SW480 (cell line): ENCODE measurements around the gene PCDHGA9.
"Not testable (repeated sequence)": the region's sequence is repeated elsewhere in the genome, so short reads cannot be mapped to it uniquely, and the experiment has no call there.

Experiments used
- DNase-seq: peaks from one replicate; pipeline ENCODE4 v3.0.0-alpha.2; 2016; ENCODE audit warnings: low spot score

PCDHGA9 gene

DNA sequence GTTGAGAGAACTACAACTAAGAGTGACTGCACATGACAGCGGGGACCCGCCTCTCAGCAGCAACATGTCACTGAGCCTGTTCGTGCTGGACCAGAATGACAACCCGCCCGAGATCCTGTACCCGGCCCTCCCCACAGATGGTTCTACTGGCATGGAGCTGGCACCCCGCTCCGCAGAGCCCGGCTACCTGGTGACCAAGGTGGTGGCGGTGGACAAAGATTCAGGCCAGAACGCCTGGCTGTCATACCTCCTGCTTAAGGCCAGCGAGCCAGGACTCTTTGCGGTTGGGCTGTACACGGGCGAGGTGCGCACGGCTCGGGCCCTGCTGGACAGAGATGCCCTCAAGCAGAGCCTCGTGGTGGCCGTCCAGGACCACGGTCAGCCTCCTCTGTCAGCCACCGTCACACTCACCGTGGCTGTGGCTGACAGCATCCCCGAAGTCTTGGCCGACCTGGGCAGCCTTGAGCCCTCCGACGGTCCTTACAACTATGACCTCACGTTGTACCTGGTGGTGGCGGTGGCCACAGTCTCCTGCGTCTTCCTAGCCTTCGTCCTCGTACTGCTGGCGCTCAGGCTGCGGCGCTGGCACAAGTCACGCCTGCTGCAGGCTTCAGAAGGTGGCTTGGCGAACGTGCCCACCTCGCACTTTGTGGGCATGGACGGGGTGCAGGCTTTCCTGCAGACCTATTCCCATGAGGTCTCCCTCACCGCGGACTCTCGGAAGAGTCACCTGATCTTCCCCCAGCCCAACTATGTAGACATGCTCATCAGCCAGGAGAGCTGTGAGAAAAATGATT is 17.9 kb upstream of the PCDHGA9 start:
- no peak for DNase-seq

DNA sequence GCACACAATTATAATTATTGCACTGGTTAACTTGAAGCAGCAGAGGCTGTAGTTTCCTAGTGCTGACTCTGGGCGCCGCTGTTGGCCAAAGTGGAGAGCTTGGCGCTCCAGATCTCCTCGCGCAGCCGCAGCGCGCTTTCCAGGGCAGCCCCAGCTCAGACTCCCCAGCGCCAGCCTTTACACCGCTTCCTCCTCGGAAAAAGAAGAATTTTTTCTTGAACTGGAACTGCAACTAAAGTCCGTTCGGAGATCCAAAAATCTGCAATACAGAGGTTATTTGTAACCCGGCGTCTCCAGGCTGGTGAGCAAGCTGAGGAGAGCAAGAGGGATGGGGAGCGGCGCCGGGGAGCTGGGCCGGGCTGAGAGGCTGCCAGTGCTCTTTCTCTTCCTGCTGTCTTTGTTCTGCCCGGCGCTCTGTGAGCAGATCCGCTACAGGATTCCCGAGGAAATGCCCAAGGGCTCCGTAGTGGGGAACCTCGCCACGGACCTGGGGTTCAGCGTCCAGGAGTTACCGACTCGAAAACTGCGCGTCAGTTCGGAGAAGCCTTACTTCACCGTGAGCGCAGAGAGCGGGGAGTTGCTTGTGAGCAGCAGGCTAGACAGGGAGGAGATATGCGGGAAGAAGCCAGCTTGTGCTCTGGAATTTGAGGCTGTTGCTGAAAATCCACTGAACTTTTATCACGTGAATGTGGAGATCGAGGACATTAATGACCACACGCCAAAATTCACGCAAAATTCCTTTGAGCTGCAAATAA is 14.8 kb upstream of the PCDHGA9 start, which contains the start of gene PCDHGB4:
TSS of gene PCDHGB4 (plus strand) at position 142 of the 755 bp plus-strand sequence. CDS start at position 329, 187 bp downstream.
- not testable (repeated sequence) for DNase-seq

DNA sequence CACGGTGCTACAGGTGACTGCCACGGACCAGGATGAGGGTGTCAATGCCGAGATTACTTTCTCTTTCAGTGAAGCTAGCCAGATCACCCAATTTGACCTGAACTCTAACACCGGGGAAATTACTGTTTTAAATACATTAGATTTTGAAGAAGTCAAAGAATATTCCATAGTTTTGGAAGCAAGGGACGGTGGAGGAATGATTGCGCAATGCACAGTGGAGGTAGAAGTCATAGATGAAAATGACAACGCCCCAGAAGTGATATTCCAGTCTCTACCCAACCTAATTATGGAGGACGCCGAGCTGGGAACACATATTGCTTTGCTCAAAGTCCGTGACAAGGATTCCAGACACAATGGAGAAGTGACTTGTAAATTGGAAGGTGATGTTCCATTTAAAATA is 13.9 kb upstream of the PCDHGA9 start:
- no peak for DNase-seq

DNA sequence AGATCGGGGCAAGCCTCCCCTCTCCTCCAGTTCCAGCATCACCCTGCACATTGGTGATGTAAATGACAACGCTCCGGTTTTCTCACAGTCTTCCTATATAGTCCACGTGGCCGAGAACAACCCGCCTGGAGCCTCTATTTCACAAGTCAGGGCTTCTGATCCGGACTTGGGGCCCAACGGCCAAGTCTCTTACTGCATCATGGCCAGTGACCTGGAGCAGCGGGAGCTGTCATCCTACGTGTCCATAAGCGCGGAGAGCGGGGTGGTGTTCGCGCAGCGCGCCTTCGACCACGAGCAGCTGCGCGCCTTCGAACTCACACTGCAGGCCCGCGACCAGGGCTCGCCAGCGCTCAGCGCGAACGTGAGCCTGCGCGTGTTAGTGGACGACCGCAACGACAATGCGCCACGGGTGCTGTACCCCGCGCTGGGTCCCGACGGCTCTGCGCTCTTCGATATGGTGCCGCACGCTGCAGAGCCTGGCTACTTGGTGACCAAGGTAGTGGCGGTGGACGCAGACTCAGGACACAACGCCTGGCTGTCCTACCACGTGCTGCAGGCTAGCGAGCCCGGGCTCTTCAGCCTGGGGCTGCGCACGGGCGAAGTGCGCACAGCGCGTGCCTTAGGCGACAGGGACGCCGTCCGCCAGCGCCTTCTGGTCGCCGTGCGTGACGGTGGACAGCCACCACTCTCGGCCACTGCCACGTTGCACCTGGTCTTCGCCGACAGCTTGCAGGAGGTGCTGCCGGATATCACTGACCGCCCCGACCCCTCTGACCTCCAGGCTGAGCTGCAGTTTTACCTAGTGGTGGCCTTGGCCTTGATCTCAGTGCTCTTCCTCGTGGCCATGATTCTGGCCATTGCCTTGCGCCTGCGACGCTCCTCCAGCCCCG is 13.2 kb upstream of the PCDHGA9 start:
- DNase-seq = no peak

DNA sequence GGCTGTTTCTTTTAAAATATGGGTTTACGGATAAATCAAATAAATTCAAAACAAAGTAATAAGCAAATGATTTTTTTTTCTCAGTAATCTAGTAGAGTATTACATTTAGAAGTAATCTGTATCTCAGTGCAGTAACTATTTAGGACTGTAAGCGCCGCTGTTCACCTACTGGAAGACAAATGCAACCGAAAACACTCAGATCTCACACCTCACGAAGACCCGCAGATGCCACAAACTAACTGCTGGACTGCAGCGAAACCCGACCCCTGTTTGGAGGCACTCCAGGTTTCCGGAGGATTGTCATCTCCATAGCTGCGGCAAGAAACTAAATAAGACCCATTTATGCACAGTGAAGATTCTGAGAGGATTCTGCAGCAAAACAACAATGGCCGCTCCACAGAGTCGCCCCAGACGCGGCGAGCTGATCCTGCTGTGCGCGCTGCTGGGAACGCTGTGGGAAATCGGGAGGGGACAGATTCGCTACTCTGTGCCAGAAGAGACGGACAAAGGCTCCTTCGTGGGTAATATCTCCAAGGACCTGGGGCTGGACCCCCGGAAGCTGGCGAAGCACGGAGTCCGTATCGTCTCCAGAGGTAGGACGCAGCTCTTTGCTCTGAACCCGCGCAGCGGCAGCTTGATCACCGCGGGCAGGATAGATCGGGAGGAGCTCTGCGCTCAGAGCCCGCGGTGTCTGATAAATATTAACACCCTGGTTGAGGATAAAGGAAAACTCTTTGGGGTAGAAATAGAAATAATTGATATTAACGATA is 10.0 kb upstream of the PCDHGA9 start, which contains the start of gene PCDHGA8:
TSS of gene PCDHGA8 (plus strand) at position 205 of the 770 bp plus-strand sequence. CDS start at position 386, 181 bp downstream.
- DNase-seq = no peak

DNA sequence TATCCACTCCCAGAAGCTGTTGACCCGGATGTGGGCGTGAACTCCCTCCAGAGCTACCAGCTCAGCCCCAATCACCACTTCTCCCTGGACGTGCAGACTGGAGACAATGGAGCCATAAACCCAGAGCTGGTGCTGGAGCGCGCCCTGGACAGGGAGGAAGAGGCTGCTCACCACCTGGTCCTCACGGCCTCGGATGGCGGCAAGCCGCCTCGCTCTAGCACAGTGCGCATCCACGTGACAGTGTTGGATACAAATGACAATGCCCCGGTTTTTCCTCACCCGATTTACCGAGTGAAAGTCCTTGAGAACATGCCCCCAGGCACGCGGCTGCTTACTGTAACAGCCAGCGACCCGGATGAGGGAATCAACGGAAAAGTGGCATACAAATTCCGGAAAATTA is 9.3 kb upstream of the PCDHGA9 start:
- no peak for DNase-seq

DNA sequence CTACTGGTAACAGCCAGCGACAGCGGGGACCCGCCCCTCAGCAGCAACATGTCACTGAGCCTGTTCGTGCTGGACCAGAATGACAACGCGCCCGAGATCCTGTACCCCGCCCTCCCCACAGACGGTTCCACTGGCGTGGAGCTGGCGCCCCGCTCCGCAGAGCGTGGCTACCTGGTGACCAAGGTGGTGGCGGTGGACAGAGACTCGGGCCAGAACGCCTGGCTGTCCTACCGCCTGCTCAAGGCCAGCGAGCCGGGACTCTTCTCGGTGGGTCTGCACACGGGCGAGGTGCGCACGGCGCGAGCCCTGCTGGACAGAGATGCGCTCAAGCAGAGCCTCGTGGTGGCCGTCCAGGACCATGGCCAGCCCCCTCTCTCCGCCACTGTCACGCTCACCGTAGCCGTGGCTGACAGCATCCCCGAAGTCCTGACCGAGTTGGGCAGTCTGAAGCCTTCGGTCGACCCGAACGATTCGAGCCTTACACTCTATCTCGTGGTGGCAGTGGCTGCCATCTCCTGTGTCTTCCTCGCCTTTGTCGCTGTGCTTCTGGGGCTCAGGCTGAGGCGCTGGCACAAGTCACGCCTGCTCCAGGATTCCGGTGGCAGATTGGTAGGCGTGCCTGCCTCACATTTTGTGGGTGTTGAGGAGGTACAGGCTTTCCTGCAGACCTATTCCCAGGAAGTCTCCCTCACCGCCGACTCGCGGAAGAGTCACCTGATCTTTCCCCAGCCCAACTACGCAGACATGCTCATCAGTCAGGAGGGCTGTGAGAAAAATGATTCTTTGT is 8.0 kb upstream of the PCDHGA9 start:
- not testable (repeated sequence) for DNase-seq

DNA sequence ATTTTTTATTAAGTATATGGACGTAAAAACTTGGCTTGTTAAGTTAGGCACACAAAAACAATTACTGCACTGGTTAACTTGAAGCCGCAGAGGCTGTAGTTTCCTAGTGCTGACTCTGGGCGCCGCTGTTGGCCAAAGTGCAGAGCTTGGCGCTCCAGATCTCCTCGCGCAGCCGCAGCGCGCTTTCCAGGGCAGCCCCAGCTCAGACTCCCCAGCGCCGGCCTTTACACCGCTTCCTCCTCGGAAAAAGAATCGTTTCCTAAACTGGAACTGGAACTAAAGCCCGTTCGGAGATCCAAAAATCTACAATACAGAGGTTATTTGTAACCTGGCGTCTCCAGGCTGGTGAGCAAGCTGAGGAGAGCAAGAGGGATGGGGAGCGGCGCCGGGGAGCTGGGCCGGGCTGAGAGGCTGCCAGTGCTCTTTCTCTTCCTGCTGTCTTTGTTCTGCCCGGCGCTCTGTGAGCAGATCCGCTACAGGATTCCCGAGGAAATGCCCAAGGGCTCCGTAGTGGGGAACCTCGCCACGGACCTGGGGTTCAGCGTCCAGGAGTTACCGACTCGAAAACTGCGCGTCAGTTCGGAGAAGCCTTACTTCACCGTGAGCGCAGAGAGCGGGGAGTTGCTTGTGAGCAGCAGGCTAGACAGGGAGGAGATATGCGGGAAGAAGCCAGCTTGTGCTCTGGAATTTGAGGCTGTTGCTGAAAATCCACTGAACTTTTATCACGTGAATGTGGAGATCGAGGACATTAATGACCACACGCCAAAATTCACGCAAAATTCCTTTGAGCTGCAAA is 4.6 kb upstream of the PCDHGA9 start, which contains the start of gene PCDHGB5:
TSS of gene PCDHGB5 (plus strand) at position 192 of the 796 bp plus-strand sequence. CDS start at position 373, 181 bp downstream.
- not testable (repeated sequence) for DNase-seq

DNA sequence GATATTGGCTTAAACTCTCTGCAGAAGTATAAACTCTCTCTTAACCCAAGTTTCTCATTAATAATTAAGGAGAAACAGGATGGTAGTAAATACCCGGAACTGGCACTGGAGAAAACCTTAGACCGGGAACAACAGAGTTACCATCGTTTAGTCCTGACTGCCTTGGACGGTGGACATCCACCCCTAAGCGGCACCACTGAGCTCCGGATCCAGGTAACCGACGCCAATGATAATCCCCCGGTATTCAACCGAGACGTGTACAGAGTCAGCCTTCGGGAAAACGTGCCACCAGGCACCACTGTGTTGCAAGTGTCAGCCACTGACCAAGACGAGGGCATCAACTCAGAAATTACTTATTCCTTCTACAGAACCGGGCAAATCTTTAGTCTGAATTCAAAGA is 4.0 kb upstream of the PCDHGA9 start:
- DNase-seq = no peak

DNA sequence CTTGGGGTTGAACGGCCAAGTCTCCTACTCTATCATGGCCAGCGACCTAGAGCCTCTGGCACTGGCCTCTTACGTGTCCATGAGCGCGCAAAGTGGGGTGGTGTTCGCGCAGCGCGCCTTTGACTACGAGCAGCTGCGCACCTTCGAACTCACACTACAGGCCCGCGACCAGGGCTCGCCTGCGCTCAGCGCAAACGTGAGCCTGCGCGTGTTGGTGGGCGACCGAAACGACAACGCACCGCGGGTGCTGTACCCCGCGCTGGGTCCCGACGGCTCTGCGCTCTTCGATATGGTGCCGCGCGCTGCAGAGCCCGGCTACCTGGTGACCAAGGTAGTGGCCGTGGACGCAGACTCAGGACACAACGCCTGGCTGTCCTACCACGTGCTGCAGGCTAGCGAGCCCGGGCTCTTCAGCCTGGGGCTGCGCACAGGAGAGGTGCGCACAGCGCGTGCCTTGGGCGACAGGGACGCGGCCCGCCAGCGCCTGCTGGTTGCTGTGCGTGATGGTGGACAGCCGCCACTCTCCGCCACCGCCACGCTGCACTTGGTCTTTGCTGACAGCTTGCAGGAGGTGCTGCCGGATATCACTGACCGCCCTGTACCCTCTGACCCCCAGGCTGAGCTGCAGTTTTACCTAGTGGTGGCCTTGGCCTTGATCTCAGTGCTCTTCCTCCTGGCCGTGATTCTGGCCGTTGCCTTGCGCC is 2.9 kb upstream of the PCDHGA9 start:
- no peak for DNase-seq

DNA sequence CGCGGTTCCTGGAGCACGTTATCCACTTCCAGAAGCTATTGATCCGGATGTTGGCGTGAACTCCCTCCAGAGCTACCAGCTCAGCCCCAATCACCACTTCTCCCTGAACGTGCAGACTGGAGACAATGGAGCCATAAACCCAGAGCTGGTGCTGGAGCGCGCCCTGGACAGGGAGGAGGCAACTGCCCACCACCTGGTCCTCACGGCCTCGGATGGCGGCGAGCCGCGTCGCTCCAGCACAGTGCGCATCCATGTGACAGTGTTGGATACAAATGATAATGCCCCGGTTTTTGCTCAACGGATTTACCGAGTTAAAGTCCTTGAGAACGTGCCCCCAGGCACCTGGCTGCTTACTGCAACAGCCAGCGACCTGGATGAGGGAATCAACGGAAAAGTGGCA is 809 bp downstream of the PCDHGA9 start:
- no peak for DNase-seq

DNA sequence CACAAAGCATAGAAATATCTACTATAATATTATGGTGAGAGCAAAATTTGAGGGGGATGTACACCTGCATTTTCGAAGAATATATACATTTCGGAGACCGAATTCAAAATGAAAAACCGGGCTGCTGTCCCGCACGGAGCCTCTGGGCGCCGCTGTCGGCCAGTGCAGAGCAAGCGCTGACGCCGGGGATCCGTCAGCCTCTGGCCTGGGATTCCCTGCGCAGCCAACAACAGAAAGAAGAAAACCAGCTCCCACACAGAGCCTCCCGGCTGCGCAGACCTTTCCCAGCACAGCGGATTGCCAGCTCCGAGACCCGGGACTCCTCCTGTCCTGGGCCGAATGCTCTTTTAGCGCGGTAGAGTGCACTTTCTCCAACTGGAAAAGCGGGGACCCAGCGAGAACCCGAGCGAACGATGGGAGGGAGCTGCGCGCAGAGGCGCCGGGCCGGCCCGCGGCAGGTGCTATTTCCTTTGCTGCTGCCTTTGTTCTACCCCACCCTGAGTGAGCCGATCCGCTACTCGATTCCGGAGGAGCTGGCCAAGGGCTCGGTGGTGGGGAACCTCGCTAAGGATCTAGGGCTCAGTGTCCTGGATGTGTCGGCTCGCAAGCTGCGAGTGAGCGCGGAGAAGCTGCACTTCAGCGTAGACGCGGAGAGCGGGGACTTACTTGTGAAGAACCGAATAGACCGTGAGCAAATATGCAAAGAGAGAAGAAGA is 5.4 kb downstream of the PCDHGA9 start, which contains the start of gene PCDHGB6:
TSS of gene PCDHGB6 (plus strand) at position 232 of the 716 bp plus-strand sequence. CDS start at position 414, 182 bp downstream.
- not testable (repeated sequence) for DNase-seq

DNA sequence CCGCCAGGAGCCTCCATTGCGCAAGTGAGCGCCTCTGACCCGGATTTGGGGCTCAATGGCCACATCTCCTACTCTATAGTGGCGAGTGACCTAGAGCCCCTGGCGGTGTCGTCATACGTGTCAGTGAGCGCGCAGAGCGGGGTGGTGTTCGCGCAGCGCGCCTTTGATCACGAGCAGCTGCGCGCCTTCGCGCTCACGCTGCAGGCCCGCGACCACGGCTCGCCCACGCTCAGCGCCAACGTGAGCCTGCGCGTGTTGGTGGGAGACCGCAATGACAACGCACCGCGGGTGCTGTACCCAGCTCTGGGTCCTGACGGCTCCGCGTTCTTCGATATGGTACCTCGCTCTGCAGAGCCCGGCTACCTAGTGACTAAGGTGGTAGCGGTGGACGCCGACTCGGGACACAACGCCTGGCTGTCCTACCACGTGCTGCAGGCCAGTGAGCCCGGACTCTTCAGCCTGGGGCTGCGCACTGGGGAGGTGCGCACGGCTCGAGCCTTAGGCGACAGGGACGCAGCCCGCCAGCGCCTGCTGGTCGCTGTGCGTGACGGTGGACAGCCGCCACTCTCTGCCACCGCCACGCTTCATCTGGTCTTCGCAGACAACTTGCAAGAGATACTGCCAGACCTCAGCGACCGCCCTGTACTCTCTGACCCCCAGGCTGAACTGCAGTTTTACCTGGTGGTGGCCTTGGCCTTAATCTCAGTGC is 7.2 kb downstream of the PCDHGA9 start:
- DNase-seq = no peak

DNA sequence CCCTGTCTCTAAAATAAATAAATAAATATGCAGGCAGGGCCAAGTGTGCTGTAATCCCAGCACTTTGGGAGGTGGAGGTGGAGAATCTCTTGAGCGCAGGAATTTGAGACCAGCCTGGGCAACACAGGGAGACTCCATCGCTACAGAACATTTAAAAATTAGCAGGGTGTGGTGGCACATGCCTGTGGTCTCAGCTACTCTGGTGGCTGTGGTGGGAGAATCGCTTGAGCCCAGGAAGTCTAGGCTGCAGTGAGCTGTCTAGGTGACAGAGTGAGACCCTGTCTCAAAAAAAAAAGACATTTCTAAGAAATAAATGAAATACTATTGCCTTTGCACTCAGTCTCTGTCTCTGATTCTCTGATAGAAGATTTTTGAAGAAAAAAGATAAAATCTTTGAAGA is 9.0 kb downstream of the PCDHGA9 start:
- peak; percentile 25 for DNase-seq

DNA sequence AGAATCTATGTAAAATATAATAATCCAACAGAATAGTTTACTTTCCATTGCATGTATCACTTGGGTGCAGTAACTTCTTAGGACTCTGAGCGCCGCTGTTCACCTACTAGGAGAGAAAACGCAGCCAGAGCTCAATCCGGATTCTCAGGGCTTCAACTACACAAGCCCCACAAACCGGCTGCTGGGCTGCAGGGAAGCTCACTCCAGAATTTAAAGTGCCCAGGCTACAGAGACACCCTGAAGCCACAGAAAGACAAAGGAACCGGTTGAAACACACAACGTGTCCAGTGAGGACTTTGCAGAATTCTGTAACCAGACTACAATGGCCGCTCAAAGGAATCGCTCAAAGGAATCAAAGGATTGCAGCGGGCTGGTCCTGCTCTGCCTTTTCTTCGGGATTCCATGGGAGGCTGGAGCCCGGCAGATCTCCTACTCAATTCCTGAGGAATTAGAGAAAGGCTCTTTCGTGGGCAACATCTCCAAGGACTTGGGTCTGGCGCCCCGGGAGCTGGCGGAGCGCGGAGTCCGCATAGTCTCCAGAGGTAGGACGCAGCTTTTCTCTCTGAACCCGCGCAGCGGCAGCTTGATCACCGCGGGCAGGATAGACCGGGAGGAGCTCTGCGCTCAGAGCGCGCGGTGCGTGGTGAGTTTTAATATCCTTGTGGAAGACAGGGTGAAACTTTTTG is 10.4 kb downstream of the PCDHGA9 start, which contains the start of gene PCDHGA10:
TSS of gene PCDHGA10 (plus strand) at position 134 of the 686 bp plus-strand sequence. CDS start at position 323, 189 bp downstream.
- DNase-seq = peak; percentile 52

DNA sequence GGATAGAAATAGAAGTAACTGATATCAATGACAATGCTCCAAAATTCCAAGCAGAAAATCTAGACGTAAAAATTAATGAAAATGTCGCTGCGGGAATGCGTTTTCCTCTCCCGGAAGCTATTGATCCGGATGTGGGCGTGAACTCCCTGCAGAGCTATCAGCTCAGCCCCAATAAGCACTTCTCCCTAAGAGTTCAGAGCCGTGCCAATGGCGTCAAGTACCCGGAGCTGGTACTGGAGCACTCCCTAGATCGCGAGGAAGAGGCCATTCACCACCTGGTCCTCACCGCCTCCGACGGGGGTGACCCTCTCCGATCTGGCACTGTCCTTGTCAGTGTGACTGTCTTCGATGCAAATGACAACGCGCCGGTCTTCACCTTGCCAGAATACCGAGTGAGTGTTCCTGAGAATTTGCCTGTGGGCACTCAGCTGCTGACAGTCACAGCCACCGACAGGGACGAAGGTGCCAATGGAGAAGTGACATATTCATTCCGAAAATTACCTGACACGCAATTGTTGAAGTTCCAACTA is 11.0 kb downstream of the PCDHGA9 start:
- DNase-seq = no peak
